ENCODE results near the gene NTN5. TPM values are rescaled to one million over a fixed set of nuclear protein-coding genes. Genes with fewer than 3 reads are reported as not detected.
"Not testable (repeated sequence)": the region's sequence is repeated elsewhere in the genome, so short reads cannot be mapped to it uniquely, and the experiment has no call there.

NTN5 gene
- total RNA-seq, 2 donors from 2014 or later = 0.32 TPM; not detected in 1

GRCh38 chr19:48634424-48635262 lies 38.2 kb downstream of the NTN5 start:
- Histone ChIP-seq H3K4me3 (peak overlapping the region; percentile 81), H3K9ac (ENCODE audit: low read depth in 2 of 2, low read length in 2 of 2) (peak overlapping the region; percentile 61 to 86), H3K4me1 (peaks cover 35% of the 10 kb centered on the region), H3K27me3 (no peaks in the 10 kb centered on the region), H3K36me3 (no peaks in the 10 kb centered on the region), H3K27ac (peak overlapping the region; percentile 93), H3K9me3 (no peaks in the 10 kb centered on the region)
- TF ChIP-seq CTCF (IDR thresholded peaks at IDR 0.05) = no peak
- peak; percentile 98 for DNase-seq
- intact Hi-C loops (cut with DNase I) = no loop called here

GRCh38 chr19:48634036-48634342 lies 38.8 kb downstream of the NTN5 start:
- H3K36me3 ChIP-seq = no peaks in the 10 kb centered on the region
- peak overlapping the region in 1 of 2 donors; percentile 86 for H3K9ac ChIP-seq (ENCODE audit: low read depth in 2 of 2, low read length in 2 of 2)
- no peak for DNase-seq
- intact Hi-C loops (cut with DNase I) = no loop called here
- peaks cover 36% of the 10 kb centered on the region for H3K4me1 ChIP-seq
- H3K9me3 ChIP-seq = no peaks in the 10 kb centered on the region
- H3K27ac ChIP-seq = peak overlapping the region; percentile 93
- no peak for TF ChIP-seq CTCF (IDR thresholded peaks at IDR 0.05)
- H3K27me3 ChIP-seq = no peaks in the 10 kb centered on the region
- H3K4me3 ChIP-seq = no peak overlapping the region

DNA sequence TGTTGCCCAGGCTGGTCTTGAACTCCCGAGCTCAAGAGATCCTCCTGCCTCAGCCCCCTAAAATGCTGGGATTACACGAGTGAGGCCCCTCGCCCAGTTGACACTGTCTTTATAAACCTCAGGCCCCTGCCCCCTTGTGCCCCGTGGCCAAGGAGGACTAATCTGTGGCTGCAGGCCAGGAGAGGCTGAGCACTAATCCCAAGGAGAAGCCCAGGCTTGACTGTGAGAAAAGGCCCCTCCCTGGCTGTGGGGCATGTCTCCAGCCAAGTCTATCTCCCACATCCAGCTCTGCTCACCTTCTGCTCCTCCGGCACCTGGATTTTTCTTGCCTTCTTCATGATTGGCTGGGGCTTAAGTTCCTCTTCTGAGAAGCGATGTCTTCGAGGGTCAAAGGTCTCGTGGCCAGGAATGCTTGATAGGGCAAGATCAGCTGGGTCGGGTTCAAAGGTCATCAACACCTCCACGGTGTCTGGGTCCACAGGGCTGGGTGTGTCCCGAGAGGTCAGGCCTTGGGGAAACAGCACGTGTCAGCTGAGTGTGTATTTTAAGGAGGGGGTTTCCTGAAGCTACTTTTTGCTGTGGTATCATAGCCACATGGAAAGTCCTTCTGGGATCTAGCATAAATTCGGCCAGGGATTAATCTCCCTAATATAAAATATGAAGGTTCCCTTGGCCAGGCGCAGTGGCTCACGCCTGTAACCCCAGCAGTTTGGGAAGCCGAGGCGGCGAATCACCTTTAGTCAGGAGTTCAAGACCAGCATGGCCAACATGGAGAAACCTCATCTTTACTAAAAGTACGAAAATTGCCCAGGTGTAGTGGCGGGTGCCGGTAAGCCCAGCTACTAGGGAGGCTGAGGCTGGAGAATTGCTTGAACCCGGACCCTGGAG lies 39.4 kb downstream of the NTN5 start:
- no peak for TF ChIP-seq CTCF (IDR thresholded peaks at IDR 0.05)
- Histone ChIP-seq H3K4me1 (peaks cover 36% of the 10 kb centered on the region), H3K27ac (peak overlapping the region; percentile 93), H3K9me3 (no peaks in the 10 kb centered on the region), H3K4me3 (no peak overlapping the region), H3K9ac (ENCODE audit: low read depth in 2 of 2, low read length in 2 of 2) (peak overlapping the region in 1 of 2 donors; percentile 86), H3K27me3 (no peaks in the 10 kb centered on the region), H3K36me3 (no peaks in the 10 kb centered on the region)
- peak; percentile 86 for DNase-seq
- intact Hi-C loops (cut with DNase I) = no loop called here

DNA sequence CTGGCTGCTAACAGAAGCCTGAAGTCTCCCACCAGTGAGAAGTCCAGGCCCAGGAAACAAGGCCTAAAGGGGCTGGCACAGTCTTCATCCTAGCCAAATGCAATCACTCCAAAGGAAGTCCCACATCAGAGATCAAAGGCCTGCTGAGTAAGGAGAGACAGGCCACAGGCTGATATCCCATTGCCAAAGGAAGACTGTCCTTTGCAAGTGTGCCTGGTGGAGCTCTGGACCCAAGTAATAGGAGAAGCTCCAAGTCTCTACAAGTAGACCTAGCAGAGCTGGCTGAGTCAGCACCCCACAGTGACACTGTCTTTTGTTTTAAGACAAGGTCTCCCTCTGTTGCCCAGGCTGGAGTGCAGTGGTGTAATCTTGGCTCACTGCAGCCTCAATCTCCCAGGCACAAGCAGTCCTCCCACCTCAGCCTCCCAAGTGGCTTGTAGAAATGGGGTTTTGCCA lies 40.1 kb downstream of the NTN5 start:
- Histone ChIP-seq H3K9me3 (no peaks in the 10 kb centered on the region), H3K27ac (no peak overlapping the region), H3K9ac (ENCODE audit: low read depth in 2 of 2, low read length in 2 of 2) (peak overlapping the region in 1 of 2 donors; percentile 86), H3K27me3 (no peaks in the 10 kb centered on the region), H3K4me1 (peaks cover 36% of the 10 kb centered on the region), H3K36me3 (no peaks in the 10 kb centered on the region), H3K4me3 (no peak overlapping the region)
- intact Hi-C loops (cut with DNase I) = no loop called here
- no peak for DNase-seq
- no peak for TF ChIP-seq CTCF (IDR thresholded peaks at IDR 0.05)

GRCh38 chr19:48632286-48632685 lies 40.5 kb downstream of the NTN5 start:
- DNase-seq; H3K9me3 ChIP-seq; intact Hi-C loops (cut with DNase I); H3K27me3 ChIP-seq; H3K36me3 ChIP-seq; H3K27ac ChIP-seq; H3K4me3 ChIP-seq: not testable (repeated sequence)
- Histone ChIP-seq H3K9ac (ENCODE audit: low read depth in 2 of 2, low read length in 2 of 2) (peak overlapping the region in 1 of 2 donors; percentile 86), H3K4me1 (peaks cover 40% of the 10 kb centered on the region)

Measured in colonic mucosa (tissue), 4 donors.